Nephron (organoid): ENCODE data around the gene G2E3.
A peak's percentile ranks its signal among the peaks of the same experiment; 100 is the strongest.
"Not testable (repeated sequence)": the region's sequence is repeated elsewhere in the genome, so short reads cannot be mapped to it uniquely, and the experiment has no call there.

Experiments
- H3K27ac Mint-ChIP-seq, 3 experiments: 2 replicates each; pipeline ENCODE4 v1.8.0; 2020; ENCODE audit warnings: mixed read lengths in 3 of 3, mild to moderate bottlenecking in 2 of 3, moderate library complexity in 1 of 3
- H3K27me3 Mint-ChIP-seq: 2 replicates; pipeline ENCODE4 v1.8.0; 2021; ENCODE audit warnings: low read depth, mild to moderate bottlenecking, moderate library complexity, mixed read lengths
- H3K36me3 Mint-ChIP-seq: 2 replicates; pipeline ENCODE4 v1.8.0; 2020; ENCODE audit warnings: low read depth, mixed read lengths
- H3K4me1 Mint-ChIP-seq: 2 replicates; pipeline ENCODE4 v1.8.0; 2020; ENCODE audit warnings: mixed read lengths
- H3K4me3 Mint-ChIP-seq, 3 experiments: 2 replicates each; pipeline ENCODE4 v1.8.0; 2020; ENCODE audit warnings: mild to moderate bottlenecking in 3 of 3, mixed read lengths in 3 of 3, moderate library complexity in 2 of 3
- H3K9me3 Mint-ChIP-seq: 2 replicates; pipeline ENCODE4 v1.8.0; 2020; ENCODE audit warnings: mixed read lengths
- TF ChIP-seq, protein P1 (sequence below), 3 experiments: fragments of 200-600 bp; sonication (generic); IDR thresholded peaks; one replicate each; pipeline ENCODE4 v1.5.0; 2021; ENCODE audit warnings: antibody characterized with exemption in 3 of 3; ENCODE audit not compliant: unreplicated experiment in 3 of 3

Gene G2E3

DNA sequence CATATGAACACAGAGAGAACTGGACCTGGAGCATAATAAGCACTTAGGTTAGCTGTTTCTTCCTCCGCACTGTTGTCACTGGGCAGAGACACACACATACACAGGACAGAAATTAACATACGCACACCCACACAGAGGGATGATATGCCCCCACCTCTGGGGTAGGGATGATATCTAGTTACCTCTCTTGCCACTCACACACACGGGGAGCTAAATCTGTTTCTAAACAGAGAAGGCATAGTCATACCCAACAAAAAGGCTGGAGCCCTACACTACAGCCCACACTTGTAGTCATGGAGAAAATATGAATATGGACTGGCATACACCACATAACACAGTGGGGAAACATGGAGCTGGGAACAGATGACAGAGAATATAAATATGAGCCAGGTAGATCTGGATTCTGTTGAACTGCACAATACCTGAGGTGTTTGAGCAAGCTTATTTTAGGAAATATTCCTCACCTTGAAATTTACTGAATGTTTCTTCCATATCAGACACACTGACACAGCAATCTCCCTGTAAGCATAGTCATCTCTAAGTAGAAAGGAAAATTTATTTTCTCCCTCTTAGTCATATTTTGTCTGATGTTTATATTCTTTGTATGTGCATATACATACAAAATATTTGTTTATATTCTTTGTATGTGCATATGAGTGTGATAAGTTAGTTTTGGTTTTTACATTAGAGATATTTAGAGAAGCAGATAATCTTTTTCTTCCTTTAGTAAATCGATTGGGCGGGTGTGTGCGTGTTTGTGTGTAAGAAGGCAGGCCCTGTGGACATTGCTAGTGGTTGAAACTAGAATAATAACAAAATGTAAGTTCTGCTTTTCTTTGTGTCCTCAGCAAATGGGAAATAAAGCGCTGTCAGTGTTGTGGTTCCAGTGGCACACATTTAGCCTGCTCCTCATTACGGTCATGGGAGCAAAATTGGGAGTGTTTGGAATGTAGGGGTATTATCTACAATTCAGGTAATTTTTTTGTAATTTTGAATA is 42.3 kb downstream of the G2E3 start:
- no peak overlapping the region for H3K4me3 Mint-ChIP-seq
- H3K9me3 Mint-ChIP-seq, result no peaks in the 10 kb centered on the region
- H3K4me1 Mint-ChIP-seq, result no peaks in the 10 kb centered on the region
- no peak overlapping the region for H3K27ac Mint-ChIP-seq
- peaks cover 47% of the 10 kb centered on the region for H3K36me3 Mint-ChIP-seq
- TF ChIP-seq, protein P1, sequence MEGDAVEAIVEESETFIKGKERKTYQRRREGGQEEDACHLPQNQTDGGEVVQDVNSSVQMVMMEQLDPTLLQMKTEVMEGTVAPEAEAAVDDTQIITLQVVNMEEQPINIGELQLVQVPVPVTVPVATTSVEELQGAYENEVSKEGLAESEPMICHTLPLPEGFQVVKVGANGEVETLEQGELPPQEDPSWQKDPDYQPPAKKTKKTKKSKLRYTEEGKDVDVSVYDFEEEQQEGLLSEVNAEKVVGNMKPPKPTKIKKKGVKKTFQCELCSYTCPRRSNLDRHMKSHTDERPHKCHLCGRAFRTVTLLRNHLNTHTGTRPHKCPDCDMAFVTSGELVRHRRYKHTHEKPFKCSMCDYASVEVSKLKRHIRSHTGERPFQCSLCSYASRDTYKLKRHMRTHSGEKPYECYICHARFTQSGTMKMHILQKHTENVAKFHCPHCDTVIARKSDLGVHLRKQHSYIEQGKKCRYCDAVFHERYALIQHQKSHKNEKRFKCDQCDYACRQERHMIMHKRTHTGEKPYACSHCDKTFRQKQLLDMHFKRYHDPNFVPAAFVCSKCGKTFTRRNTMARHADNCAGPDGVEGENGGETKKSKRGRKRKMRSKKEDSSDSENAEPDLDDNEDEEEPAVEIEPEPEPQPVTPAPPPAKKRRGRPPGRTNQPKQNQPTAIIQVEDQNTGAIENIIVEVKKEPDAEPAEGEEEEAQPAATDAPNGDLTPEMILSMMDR (IDR thresholded peaks at IDR 0.05; ENCODE audit: unreplicated experiment in 3 of 3), result no peak
- no peaks in the 10 kb centered on the region for H3K27me3 Mint-ChIP-seq

DNA sequence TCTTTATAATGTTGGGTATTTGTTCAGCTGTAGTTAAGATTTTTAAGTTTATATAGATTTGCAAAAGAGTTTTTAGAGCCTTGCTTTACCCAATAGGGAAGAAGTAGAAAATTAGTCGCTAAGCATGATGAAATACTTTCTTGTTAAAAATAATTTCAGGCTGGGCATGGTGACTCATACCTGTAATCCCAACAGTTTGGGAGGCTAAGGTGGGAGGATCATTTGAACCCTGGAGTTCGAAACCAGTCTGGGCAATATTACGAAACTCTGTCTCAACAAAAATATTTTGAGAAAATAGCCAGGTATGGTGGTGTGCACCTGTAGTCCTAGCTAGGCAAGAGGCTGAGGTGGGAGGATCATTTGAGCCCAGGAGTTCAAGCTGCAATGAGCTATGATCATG is 44.4 kb downstream of the G2E3 start:
- H3K4me1 Mint-ChIP-seq, result peaks cover 4% of the 10 kb centered on the region
- no peak overlapping the region for H3K27ac Mint-ChIP-seq
- H3K36me3 Mint-ChIP-seq, result peaks cover 49% of the 10 kb centered on the region
- TF ChIP-seq, protein P1 (IDR thresholded peaks at IDR 0.05; ENCODE audit: unreplicated experiment in 3 of 3), result no peak
- no peaks in the 10 kb centered on the region for H3K9me3 Mint-ChIP-seq
- H3K4me3 Mint-ChIP-seq, result no peak overlapping the region
- H3K27me3 Mint-ChIP-seq, result no peaks in the 10 kb centered on the region

DNA sequence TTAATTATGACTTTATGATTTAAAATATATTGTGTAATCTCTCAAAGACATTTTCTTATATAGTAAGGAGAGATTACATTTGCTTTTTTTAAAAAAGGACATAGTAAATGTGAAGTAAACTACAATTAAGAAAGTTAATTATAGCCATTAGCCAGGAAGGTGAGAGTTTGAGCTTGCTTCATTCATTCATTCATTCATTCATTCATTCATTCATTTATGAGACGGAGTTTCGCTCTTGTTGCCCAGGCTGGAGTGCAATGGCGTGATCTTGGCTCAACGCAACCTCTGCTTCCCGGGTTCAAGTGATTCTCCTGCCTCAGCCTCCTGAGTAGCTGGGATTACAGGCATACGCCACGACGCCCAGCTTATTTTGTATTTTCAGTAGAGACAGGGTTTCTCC is 45.7 kb downstream of the G2E3 start:
- H3K27me3 Mint-ChIP-seq, H3K27ac Mint-ChIP-seq, H3K9me3 Mint-ChIP-seq, H3K4me3 Mint-ChIP-seq: not testable (repeated sequence)
- H3K36me3 Mint-ChIP-seq, result peaks cover 39% of the 10 kb centered on the region
- H3K4me1 Mint-ChIP-seq, result peaks cover 12% of the 10 kb centered on the region

DNA sequence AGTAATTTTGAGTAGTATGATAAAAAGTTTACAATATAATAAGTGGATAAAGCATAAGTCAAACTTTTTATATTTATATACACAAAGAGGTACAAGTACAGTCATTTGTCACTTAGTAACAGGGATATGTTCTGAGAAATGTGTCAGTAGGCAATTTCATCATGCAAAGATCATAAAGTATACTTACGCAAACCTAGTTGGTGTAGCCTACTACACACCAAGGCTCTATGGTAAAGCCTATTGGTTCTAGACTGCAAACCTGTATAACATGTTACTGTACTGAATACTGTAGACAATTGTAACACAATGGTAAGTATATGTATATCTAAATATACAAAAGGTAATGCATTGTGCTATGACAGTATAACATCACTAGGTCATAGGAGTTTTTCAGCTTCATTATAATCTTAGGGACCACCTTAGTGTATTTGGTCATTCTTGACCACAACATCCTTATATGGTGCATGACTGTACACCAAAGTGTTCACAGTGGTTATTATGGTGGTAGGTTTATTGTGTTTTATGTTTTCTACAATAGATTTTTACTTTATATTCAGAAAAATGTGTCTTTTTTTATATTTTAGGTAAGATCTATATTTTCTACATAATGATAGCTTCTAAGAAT is 48.3 kb downstream of the G2E3 start:
- Mint-ChIP-seq H3K4me3 (no peak overlapping the region), H3K9me3 (no peaks in the 10 kb centered on the region), H3K4me1 (peaks cover 20% of the 10 kb centered on the region), H3K27me3 (no peaks in the 10 kb centered on the region), H3K36me3 (peaks cover 35% of the 10 kb centered on the region), H3K27ac (no peak overlapping the region)
- TF ChIP-seq, protein P1 (IDR thresholded peaks at IDR 0.05; ENCODE audit: unreplicated experiment in 3 of 3), result no peak

DNA sequence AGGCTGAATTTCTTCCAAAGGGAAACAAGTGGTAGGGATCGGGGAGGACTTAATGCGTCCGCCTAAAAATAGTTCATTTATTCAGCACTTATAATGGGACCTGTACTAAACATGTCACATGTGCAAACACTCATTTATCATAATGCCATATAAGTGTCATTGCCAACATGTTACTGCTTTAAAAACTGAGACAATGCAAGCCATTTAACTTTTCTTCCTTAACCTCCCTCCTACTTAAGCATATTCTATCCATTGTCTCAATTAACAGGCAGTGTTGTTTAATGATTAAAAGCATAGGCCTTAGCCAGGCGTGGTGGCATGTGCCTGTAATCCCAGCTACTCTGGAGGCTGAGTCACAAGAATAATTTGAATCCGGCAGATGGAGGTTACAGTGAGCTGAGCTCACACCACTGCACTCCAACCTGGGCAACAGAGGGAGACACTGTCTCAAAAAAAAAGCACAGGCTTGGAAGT is 49.6 kb downstream of the G2E3 start:
- no peak overlapping the region for H3K4me3 Mint-ChIP-seq
- H3K27me3 Mint-ChIP-seq, result no peaks in the 10 kb centered on the region
- H3K4me1 Mint-ChIP-seq, result peaks cover 20% of the 10 kb centered on the region
- H3K36me3 Mint-ChIP-seq, result peaks cover 35% of the 10 kb centered on the region
- H3K27ac Mint-ChIP-seq, result peak overlapping the region in 2 of 3 experiments; percentile 2 to 46
- no peaks in the 10 kb centered on the region for H3K9me3 Mint-ChIP-seq
- TF ChIP-seq, protein P1 (IDR thresholded peaks at IDR 0.05; ENCODE audit: unreplicated experiment in 3 of 3), result no peak

DNA sequence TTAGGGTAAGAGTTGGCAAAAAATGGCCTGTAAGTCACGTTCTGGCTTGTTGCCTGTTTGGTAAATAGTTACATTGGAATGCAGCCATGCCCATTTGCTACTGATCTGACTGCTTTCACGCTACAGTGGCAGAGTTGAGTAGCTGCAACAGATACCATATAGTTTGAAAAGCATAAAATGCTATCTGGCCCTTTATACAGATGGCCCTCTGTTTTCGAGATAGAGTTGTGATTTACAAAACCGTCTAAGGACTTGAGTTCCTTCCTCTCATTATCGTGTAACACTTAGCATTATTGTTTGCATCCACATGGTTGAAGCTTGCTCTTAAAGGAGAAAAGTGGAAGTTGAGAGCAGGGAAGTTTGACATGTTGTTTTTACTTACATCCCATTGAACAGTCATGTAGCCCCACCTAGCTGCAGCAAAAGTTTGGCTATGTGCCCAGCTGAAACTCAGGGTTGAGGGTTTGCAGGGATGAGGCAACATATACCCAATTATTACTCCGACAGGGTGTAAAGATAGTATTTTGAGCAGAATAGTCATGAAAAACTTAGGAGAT is 51.9 kb downstream of the G2E3 start:
- Mint-ChIP-seq H3K36me3 (peaks cover 33% of the 10 kb centered on the region), H3K4me3 (no peak overlapping the region), H3K27ac (peak overlapping the region in 2 of 3 experiments; percentile 23 to 75), H3K9me3 (no peaks in the 10 kb centered on the region), H3K4me1 (peaks cover 20% of the 10 kb centered on the region), H3K27me3 (no peaks in the 10 kb centered on the region)
- TF ChIP-seq, protein P1 (IDR thresholded peaks at IDR 0.05; ENCODE audit: unreplicated experiment in 3 of 3), result no peak
